ENCODE data around the gene TAC3. TPM values are rescaled to one million over a fixed set of nuclear protein-coding genes. Genes with fewer than 3 reads are reported as not detected.

TAC3 gene
- total and polyA plus RNA-seq, 2 of the 8 experiments (the other 6 are each of a cell fraction or from before 2014, with no cell fraction given), result 9.7 to 45.3 TPM

DNA sequence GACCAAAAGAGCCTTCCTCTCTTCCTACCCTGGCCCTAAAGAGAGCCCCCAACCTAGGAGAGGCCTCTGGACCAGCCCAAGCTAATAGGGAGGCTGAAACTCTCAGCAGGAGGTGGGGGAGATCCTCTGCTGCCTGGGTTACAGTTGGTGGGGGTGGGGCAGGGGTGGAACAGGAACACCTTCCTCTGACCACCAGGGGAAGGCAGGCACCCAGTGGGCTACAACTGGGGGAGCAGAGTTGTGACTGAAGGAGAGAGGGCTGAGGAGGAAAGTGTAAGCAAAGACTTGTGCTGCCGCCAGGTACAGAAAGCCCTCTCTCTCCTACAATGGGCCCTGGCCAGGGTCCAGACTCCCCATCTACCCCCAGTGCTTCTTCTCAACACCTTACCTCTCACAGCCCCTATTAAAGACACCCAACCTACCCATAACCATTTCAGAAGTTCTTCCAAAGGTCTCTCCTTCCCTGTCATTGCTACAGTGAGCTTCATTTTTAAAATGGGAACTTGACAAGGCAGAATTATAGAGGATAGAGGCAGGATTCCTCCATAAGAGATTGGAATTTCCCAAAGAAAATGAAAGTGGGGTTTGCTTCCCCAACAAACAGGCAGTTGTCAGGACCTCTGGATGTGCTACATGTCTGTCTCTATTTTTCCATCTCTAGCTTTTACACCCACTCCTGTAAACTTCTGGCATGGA, 32.2 kb upstream of the TAC3 start:
- H2AFZ ChIP-seq (ENCODE audit: low read length), result no peak overlapping the region
- ChIA-PET POLR2A (ENCODE audit: partially characterized antibody) (interaction anchor here (0.9 to 3.5 kb wide), 6 partner anchors 8 to 124 kb away, joined by 3 to 11 read pairs (median 5); partner anchors contain the start of gene TAC3), CTCF (ENCODE audit: partially characterized antibody) (interaction anchor here (0.6 to 7.5 kb wide), 11 partner anchors 9 to 324 kb away, joined by 3 to 77 read pairs (median 5); partner anchors contain the start of genes STAT6 and TAC3)
- no peak overlapping the region for H2AK5ac ChIP-seq (ENCODE audit: low read depth, low read length)
- no peaks in the 10 kb centered on the region for H3K36me3 ChIP-seq (ENCODE audit: control insufficient read depth in 2 of 4, insufficient read depth in 4 of 4, low read length in 3 of 4)
- no peak overlapping the region; the same call in 1 of the 2 replicates for H2BK5ac ChIP-seq (ENCODE audit: low read depth, low read length)
- H3K23me2 ChIP-seq (ENCODE audit: low read depth, low read length), result no peaks in the 10 kb centered on the region
- H3K14ac ChIP-seq (ENCODE audit: insufficient read length), result no peak overlapping the region
- no peak overlapping the region for H3K4me3 ChIP-seq (ENCODE audit: extremely low read depth in 1 of 4, insufficient read depth in 2 of 4, low read depth in 3 of 4, low read length in 4 of 4)
- no peak overlapping the region for H2BK20ac ChIP-seq (ENCODE audit: low read length)
- no peak for FAIRE-seq
- H4K91ac ChIP-seq (replicated peaks; ENCODE audit: insufficient read length, low read length), result no peak overlapping the region
- H3K9ac ChIP-seq (replicated peaks in 1 of 4; ENCODE audit: extremely low read depth in 1 of 4, low read depth in 3 of 4, low read length in 3 of 4), result no peak overlapping the region
- H3K4me2 ChIP-seq (ENCODE audit: insufficient read depth in 1 of 2, low read depth in 2 of 2, low read length in 2 of 2), result no peak overlapping the region
- no peaks in the 10 kb centered on the region for H3K79me2 ChIP-seq (ENCODE audit: control insufficient read depth in 1 of 2, insufficient read depth in 2 of 2, low read length in 2 of 2)
- 0 out of 2 replicates have a peak overlapping the region, but pooled peaks have one; percentile 88 for H2BK15ac ChIP-seq (ENCODE audit: low read length)
- no peak overlapping the region for H3K23ac ChIP-seq (ENCODE audit: insufficient read length)
- H2BK120ac ChIP-seq (replicated peaks; ENCODE audit: low read depth, low read length), result no peak overlapping the region
- no peak overlapping the region for H3K56ac ChIP-seq (replicated peaks; ENCODE audit: insufficient read length, low read depth, low read length)
- no peak for DNase-seq (ENCODE audit: low read depth in 1 of 2, low spot score in 2 of 2)
- H4K8ac ChIP-seq (ENCODE audit: extremely low read depth, insufficient read depth, low read length), result no peak overlapping the region
- no peak overlapping the region for H2BK12ac ChIP-seq (ENCODE audit: low read depth, low read length)
- H3K27me3 ChIP-seq (replicated peaks in 1 of 4; ENCODE audit: control insufficient read depth in 3 of 4, extremely low read depth in 1 of 4, insufficient read depth in 3 of 4, low read length in 3 of 4), result no peaks in the 10 kb centered on the region
- H3K9me3 ChIP-seq (ENCODE audit: insufficient read depth in 2 of 2, low read depth in 1 of 2, low read length in 1 of 2), result no peaks in the 10 kb centered on the region
- TF ChIP-seq CTCF (IDR thresholded peaks at IDR 0.05; ENCODE audit: control extremely low read depth in 1 of 3, insufficient read depth in 1 of 3, low read depth in 1 of 3, low read length in 3 of 3), result peak in 2 of 3 experiments; percentile 7 to 20; a peak in 2 of 4 replicates
- no peak for TF ChIP-seq TCF12 (IDR thresholded peaks at IDR 0.05; ENCODE audit: low read depth, low read length)
- H3K4ac ChIP-seq (replicated peaks; ENCODE audit: insufficient read length, low read depth, low read length), result no peak overlapping the region
- no peak overlapping the region for H4K5ac ChIP-seq (ENCODE audit: insufficient read length, low read depth, low read length)
- H3K79me1 ChIP-seq (ENCODE audit: low read depth, low read length), result no peaks in the 10 kb centered on the region
- H4K20me1 ChIP-seq (replicated peaks in 1 of 2; ENCODE audit: control insufficient read depth in 1 of 2, insufficient read depth in 2 of 2, low read length in 2 of 2), result no peaks in the 10 kb centered on the region
- no peak overlapping the region for H3K27ac ChIP-seq (ENCODE audit: low read depth, low read length)
- WGBS, 2 experiments (ENCODE audit: extremely low coverage in 1 of 2, insufficient coverage in 1 of 2, insufficient read length in 1 of 2, insufficient replicate concordance in 2 of 2, low coverage in 1 of 2, low lambda C conversion rate in 2 of 2, missing lambda C conversion rate in 1 of 2), result 86% methylated on average over 1 of the region's 1 CpG; no CpG with 5 or more reads in 1 of the 2 experiments
- no peak overlapping the region for H3K18ac ChIP-seq (ENCODE audit: extremely low read depth, low read length)
- H3K4me1 ChIP-seq (replicated peaks in 1 of 4; ENCODE audit: control insufficient read depth in 3 of 4, insufficient read depth in 4 of 4, low read length in 3 of 4), result no peaks in the 10 kb centered on the region

All from H1 (cell line).